NCI-H146 treated with DMSO at 0.1 percent for 48 hours (cell line): ENCODE measurements around the gene ATP8A2.

ENCODE experiments used
- DNase-seq: peaks from one replicate; lab custom pipeline; 2025; ENCODE audit not compliant: unreplicated experiment; lab: John Stamatoyannopoulos, UW

Gene ATP8A2

GRCh38 chr13:25380741-25381324 is 9.1 kb downstream of the ATP8A2 start:
- DNase-seq, result no peak

- no peak for DNase-seq
Measured at GRCh38 chr13:25384758-25385410, 13.1 kb downstream of the ATP8A2 start.

DNA sequence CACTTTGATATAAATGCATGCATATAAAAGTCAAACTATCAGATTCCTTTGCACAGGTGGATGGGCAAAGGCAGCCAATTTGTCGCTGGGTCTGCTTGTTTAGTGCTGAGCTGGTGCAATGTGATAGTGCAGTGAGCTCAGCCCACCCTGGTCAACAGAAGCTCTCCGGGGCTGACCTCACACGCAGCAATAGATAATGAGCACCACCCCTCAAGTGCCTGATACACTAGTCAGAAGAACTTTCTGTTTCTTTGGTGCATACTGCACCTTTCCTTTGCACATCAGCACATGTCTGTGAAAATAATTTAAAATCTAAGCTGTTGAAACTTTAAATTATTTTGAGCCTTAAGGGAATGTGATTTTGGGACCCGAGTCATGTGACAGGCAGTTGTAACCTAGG is 20.2 kb downstream of the ATP8A2 start:
- DNase-seq, result no peak

DNA sequence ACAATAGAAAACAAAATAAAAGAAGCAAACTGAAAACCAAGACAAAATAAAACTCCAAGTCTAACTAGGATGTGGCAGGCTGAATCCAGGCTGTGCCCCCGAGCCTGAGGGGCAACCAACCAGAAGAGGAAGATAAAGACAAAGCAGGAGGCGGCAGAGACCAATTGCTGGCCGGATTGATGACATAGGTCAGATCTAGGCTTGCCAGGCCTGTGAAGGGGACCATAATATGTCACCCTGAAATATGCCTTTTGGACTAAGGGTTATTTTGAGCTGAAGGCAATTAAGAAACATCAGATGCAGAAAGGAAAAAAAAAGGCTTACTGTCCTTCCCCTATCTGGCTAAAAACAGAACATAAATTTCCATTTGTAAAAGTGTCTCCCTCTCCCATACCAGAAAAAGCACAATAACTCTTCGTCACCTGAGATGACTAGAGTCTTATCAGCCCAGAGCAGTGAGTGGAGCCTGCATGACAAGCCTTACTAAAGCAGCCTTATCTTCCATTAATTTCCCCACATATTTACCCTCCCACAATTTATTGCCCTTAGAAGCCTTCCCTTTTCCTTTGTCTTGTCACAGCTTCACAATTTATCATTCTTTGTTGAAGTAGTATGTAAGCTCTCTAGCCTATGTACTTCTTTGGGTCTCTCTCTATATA is 22.8 kb downstream of the ATP8A2 start:
- DNase-seq, result no peak

GRCh38 chr13:25397763-25398162 is 26.0 kb downstream of the ATP8A2 start:
- DNase-seq, result no peak

DNA sequence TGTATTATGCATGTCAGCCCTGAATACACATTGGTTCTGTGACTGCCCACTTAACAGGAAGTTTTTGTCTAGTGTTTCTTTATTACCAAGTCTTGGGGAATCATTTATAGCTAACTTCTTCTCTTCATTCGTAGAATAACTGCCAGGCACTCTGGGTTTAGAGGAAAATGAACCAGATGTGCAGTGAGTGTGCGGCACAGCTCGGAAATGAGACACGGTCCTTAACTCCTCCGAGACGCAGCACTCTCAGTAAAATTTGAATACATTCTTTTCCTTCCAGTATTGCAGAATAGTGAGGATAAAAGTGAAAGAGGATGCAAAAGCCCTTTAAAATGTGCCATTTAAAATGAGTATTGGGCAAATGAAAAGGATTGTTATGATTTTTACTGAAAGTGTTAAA is 29.2 kb downstream of the ATP8A2 start:
- DNase-seq, result no peak

DNA sequence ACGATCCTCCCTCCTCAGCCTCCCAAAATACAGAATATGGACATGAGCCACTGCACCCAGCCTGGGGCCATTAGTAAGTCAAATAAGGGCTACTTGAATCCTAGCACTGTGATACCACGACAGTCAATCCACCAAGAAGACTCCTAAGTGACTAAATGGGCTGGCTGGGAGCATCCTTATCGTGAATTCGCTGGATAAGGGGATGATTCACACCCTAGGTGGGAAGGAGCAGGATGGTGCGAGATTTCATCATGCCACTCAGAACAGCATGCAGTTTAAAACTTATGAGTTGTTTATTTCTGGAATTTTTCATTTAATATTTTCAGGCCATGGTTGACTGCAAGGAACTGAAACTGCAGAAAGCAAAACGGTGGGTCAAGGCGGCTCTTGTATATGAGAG is 30.2 kb downstream of the ATP8A2 start:
- no peak for DNase-seq

- DNase-seq, result no peak
Measured at GRCh38 chr13:25406377-25406776, 34.6 kb downstream of the ATP8A2 start.

DNA sequence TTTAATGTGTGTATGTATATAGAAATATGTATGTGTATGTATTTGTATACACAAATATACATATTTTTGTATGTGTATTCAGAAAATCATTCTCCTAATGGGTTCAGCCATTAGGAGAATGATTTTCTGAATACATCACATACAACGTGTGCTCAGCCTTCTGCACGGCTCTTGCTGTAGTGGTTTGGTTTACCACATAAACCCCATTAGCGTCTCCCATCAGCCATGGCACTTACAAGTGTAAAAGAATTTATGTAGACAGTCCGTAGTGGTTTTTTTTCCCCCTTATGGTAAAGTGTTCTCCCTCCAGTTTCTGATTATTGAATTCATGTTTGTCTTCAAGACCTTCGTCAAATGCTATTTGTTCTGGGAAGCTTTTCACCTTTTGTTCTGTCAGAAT is 38.2 kb downstream of the ATP8A2 start:
- no peak for DNase-seq

DNA sequence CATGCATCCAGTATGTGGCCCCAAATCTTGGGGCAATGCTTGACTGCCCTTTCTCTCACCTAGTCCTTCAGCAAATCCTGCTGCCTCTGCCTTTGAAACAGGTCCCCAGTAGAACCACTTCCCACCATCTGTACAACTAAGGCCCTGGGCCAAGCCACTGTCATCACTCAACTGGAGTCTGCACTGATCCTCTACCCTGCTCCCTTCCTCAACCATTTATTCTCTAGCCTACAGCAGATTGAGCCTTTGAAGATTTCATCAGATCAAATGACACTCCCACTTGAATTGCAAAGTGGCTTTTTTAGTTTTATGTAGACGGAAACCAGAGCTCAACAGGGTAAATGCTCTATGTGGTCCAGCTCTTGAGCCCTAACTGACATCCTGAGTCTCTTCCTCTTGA is 43.5 kb downstream of the ATP8A2 start:
- no peak for DNase-seq

DNA sequence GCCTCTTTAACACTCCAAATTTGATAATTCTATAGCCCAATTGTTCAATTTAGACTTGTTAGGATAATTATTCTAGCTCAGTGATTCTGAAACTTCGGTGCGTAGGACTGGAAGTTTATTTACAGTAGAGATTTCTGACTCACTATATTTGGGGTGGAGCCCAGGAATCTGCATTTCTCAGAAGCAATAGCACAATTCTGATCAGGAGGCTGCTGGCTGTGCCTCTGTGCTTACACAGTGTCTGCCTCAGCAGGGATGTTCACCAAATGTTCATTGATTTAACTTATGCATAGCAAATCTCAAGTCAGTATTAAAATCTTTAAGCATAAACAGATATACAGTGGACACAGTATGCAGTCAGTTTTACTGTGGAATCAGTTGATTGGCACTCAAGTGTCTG is 45.8 kb downstream of the ATP8A2 start:
- no peak for DNase-seq

- no peak for DNase-seq
Measured at GRCh38 chr13:25420161-25420560, 48.4 kb downstream of the ATP8A2 start.

DNA sequence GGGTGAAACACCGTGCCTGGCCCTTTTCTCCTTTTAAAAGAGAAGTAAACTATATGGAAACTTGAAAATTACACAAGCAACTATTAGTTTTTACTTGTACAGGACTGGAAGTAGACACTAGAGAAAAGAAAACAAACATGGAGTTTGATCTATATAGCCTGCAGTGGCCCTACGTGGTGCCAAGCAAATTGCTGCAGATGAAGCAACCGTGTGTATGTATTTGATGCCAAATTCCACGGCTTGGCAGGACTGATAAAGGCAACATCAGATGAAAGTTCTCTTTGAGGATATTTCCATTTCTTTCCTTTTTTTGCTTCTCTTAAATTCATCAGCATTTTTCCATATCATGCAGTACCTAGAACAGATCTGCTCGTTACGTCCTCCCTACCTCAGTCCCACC is 49.8 kb downstream of the ATP8A2 start:
- DNase-seq, result no peak

DNA sequence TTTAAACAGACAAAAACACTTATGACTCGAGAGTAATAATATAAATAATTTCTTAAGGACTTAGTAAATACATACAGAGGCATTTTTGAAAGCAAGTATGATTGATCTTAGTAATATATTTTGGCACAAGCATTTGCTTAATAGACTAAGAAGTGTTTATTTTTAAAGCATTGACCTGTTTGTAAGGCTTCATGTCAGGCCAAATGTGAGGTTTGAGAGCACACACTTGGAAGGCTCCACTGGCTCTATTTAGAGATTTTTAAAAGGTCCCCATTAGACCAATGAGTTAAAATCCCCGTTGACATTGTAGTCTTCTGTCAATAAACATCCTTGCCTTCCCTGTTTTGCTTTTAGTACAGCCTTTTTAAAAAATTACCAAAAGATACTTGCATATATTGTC is 50.4 kb downstream of the ATP8A2 start:
- no peak for DNase-seq

- DNase-seq, result no peak
Measured at GRCh38 chr13:25423831-25424230, 52.1 kb downstream of the ATP8A2 start.

GRCh38 chr13:25429466-25429865 is 57.7 kb downstream of the ATP8A2 start:
- no peak for DNase-seq

DNA sequence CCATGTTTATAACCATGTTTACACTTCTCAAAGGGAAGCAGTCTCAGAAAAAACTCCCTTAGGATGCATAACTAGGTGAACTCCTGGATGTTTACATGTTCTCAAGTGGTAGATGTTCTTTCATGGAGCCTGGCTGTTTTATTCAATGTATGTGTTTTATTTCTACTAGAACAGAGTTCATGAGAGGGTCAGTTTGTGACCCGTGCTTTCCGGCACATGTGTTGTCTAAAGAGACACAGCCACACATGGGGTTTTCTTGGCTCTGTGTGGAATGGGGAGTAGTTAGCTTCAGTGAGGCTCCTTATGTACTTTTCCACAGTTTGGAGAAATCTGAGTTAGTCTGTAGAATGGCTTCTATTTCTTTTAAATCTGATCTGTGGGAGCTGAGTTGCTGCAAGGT is 60.9 kb downstream of the ATP8A2 start:
- DNase-seq, result no peak

- DNase-seq, result no peak
Measured at GRCh38 chr13:25440061-25440460, 68.3 kb downstream of the ATP8A2 start.

DNA sequence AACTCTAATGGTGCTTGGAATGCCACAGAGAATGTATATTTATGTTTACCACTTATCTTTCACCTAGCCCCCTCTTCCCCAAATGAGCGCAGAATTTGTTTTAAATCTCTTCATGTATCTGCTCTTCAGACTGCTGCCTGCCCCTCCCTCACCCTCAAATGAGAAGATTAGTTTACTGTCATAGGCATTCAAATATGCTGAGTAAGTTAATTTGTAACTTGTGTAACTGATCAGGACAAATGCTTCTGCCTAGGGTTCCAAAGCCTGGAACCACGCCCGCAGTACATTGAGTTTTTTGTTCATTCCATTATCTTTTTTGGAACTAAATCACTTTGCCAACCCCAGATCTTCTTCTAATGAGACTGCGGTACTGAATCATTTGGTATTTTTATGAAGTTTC is 74.5 kb downstream of the ATP8A2 start:
- DNase-seq, result no peak

GRCh38 chr13:25447396-25447795 is 75.6 kb downstream of the ATP8A2 start:
- DNase-seq, result no peak

GRCh38 chr13:25453850-25454365 is 82.1 kb downstream of the ATP8A2 start:
- DNase-seq, result no peak

DNA sequence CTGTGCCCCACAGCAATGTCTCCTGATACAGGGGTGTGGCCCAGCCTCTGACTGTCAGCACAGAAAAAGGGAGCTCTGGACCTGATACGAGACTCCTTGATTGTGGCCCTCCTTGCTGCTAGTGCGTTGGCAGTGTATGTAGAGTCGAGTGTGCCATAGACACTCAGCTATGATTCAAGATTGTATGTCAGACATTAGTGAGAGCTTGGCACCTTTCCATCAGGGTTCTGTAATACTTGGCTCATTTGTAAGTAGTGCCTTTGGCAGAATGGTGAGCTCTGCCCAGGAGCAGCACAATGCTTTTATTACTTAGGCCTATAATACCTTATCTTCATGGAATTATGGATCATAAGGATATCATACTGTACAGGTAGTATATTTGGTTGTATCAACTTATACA is 83.4 kb downstream of the ATP8A2 start:
- DNase-seq, result no peak
